Naive thymus-derived CD4-positive, alpha-beta T cell (primary cell): ENCODE data around the gene ARL11. TPM values are rescaled to one million over a fixed set of nuclear protein-coding genes. Genes with fewer than 3 reads are reported as not detected.
A peak's percentile ranks its signal among the peaks of the same experiment; 100 is the strongest.
"Not testable (repeated sequence)": the region's sequence is repeated elsewhere in the genome, so short reads cannot be mapped to it uniquely, and the experiment has no call there.

ENCODE experiments used
- ATAC-seq: fragments of 150-1000 bp; cut with Tn5 transposase; 2 replicates; pipeline ENCODE4 v1.10.0; 2021; ENCODE audit warnings: mild to moderate bottlenecking, moderate library complexity
- CTCF ChIA-PET: fragments of 350-600 bp; sonication (Branson Sonifier 250); formaldehyde crosslinking; loops from one replicate; lab custom pipeline; 2021; ENCODE audit warnings: antibody characterized with exemption; lab: Charles Lee
- POLR2A ChIA-PET: fragments of 350-600 bp; sonication (Branson Sonifier 250); formaldehyde crosslinking; loops from one replicate; lab custom pipeline; 2021; ENCODE audit warnings: antibody characterized with exemption, inconsistent platforms; lab: Charles Lee
- DNase-seq, 9 donors: peaks; one replicate each; pipeline versions ENCODE4 v3.0.0 to v3.0.0-alpha.2; 2020 to 2022; ENCODE audit warnings: mixed read lengths in 1 of 9
- H3K27ac ChIP-seq: one replicate; pipeline ENCODE4 v1.7.0; 2013; ENCODE audit warnings: mild to moderate bottlenecking, low read depth, low read length, moderate library complexity
- H3K27me3 ChIP-seq, 2 donors: one replicate each; pipeline ENCODE4 v1.7.0; 2013; ENCODE audit warnings: low read length in 2 of 2, mild to moderate bottlenecking in 2 of 2, moderate library complexity in 2 of 2; ENCODE audit not compliant: control insufficient read depth in 2 of 2, insufficient read depth in 2 of 2
- H3K36me3 ChIP-seq, 3 experiments: 1 replicate in 2 of 3; 2 replicates in 1 of 3; pipeline ENCODE4 v1.7.0; 2013; ENCODE audit warnings: low read length in 3 of 3, mild to moderate bottlenecking in 3 of 3, moderate library complexity in 1 of 3; ENCODE audit not compliant: insufficient read depth in 3 of 3, control insufficient read depth in 2 of 3
- H3K4me1 ChIP-seq, 2 donors: one replicate each; pipeline ENCODE4 v1.7.0; 2013; ENCODE audit warnings: low read length in 2 of 2, mild to moderate bottlenecking in 2 of 2, moderate library complexity in 1 of 2; ENCODE audit not compliant: control insufficient read depth in 2 of 2, insufficient read depth in 2 of 2
- H3K4me3 ChIP-seq: 2 replicates; pipeline ENCODE4 v1.7.0; 2013; ENCODE audit warnings: mild to moderate bottlenecking, low read length
- H3K9me3 ChIP-seq, 3 experiments: 1 replicate in 2 of 3; 2 replicates in 1 of 3; pipeline ENCODE4 v1.7.0; 2013; ENCODE audit warnings: low read length in 3 of 3; ENCODE audit not compliant: control insufficient read depth in 2 of 3
- H3K27ac Mint-ChIP-seq, 9 donors: one replicate each; pipeline ENCODE4 v1.8.0; 2020 to 2022; ENCODE audit warnings: mixed read lengths in 9 of 9, mild to moderate bottlenecking in 8 of 9, moderate library complexity in 5 of 9, inconsistent platforms in 2 of 9
- H3K27me3 Mint-ChIP-seq, 5 donors: one replicate each; pipeline ENCODE4 v1.8.0; 2021 to 2022; ENCODE audit warnings: mixed read lengths in 5 of 5, mild to moderate bottlenecking in 1 of 5
- H3K36me3 Mint-ChIP-seq, 5 donors: one replicate each; pipeline ENCODE4 v1.8.0; 2020 to 2022; ENCODE audit warnings: mixed read lengths in 5 of 5, mild to moderate bottlenecking in 3 of 5, inconsistent platforms in 1 of 5
- H3K4me1 Mint-ChIP-seq, 7 donors: one replicate each; pipeline ENCODE4 v1.8.0; 2020 to 2022; ENCODE audit warnings: mixed read lengths in 7 of 7, mild to moderate bottlenecking in 3 of 7, inconsistent platforms in 1 of 7
- H3K4me3 Mint-ChIP-seq, 10 donors: one replicate each; pipeline ENCODE4 v1.8.0; 2020 to 2022; ENCODE audit warnings: mild to moderate bottlenecking in 10 of 10, mixed read lengths in 10 of 10, moderate library complexity in 6 of 10, inconsistent platforms in 2 of 10
- H3K9me3 Mint-ChIP-seq, 11 donors: one replicate each; pipeline ENCODE4 v1.8.0; 2020 to 2022; ENCODE audit warnings: mixed read lengths in 11 of 11, mild to moderate bottlenecking in 4 of 11, inconsistent platforms in 1 of 11, moderate library complexity in 1 of 11
- intact Hi-C, 2 donors: fragments of 100-400 bp; cut with micrococcal nuclease; formaldehyde crosslinking; loops; one replicate each; pipeline ENCODE4 v1.15.1; 2023
- polyA plus RNA-seq, 2 donors: library from polyadenylated mRNA; unstranded; fragments of 300-500 nt; fragmentation: Illumina TruSeq; gene quantifications; one replicate each; pipeline ENCODE4 v1.2.3, GENCODE V29; 2021
- total RNA-seq, 6 experiments: library from RNA in 5 of 6; stranded (reverse) in 5 of 6; gene quantifications; 1 replicate in 5 of 6; 2 replicates in 1 of 6; pipeline ENCODE4 v1.2.3 and lab custom pipeline; 2021 to 2026

Gene ARL11
- total and polyA plus RNA-seq, 7 experiments from 2014 or later = 0.30 to 3.4 (median 0.92) TPM

- Mint-ChIP-seq H3K27me3 (peaks cover 0 to 4% (median 0%) of the 10 kb centered on the region in 5 donors), H3K9me3 (no peaks in the 10 kb centered on the region), H3K4me1 (peaks cover 0 to 2% (median 0%) of the 10 kb centered on the region in 7 donors), H3K27ac (no peak overlapping the region), H3K4me3 (no peak overlapping the region), H3K36me3 (peaks cover 0 to 3% (median 0%) of the 10 kb centered on the region in 5 donors)
- intact Hi-C loops = no loop called here
- no peak overlapping the region for H3K4me3 ChIP-seq
- no peak overlapping the region for H3K27ac ChIP-seq
- CTCF ChIA-PET = interaction anchor here (0.7 to 1.7 kb wide), 2 partner anchors 9 to 57 kb away, joined by 3 to 6 read pairs; no protein-coding TSS in a partner anchor
- POLR2A ChIA-PET = no interaction called here
- no peak for DNase-seq
- H3K27me3 ChIP-seq = no peaks in the 10 kb centered on the region
- no peaks in the 10 kb centered on the region for H3K9me3 ChIP-seq
- peak; percentile 42 for ATAC-seq
- H3K36me3 ChIP-seq = no peaks in the 10 kb centered on the region
- no peaks in the 10 kb centered on the region for H3K4me1 ChIP-seq
These were observed 31.2 kb upstream of the ARL11 start for GRCh38 chr13:49597043-49597641.

- Mint-ChIP-seq H3K4me3 (no peak overlapping the region), H3K4me1 (peaks cover 0 to 7% (median 2%) of the 10 kb centered on the region in 7 donors), H3K36me3 (peaks cover 0 to 3% (median 0%) of the 10 kb centered on the region in 5 donors), H3K27ac (no peak overlapping the region), H3K9me3 (no peaks in the 10 kb centered on the region), H3K27me3 (peaks cover 0 to 4% (median 0%) of the 10 kb centered on the region in 5 donors)
- Histone ChIP-seq H3K36me3 (no peaks in the 10 kb centered on the region), H3K27me3 (no peaks in the 10 kb centered on the region), H3K9me3 (no peaks in the 10 kb centered on the region), H3K4me1 (no peaks in the 10 kb centered on the region), H3K27ac (no peak overlapping the region), H3K4me3 (no peak overlapping the region)
- intact Hi-C loops = no loop called here
- POLR2A ChIA-PET = interaction anchor here (0.6 kb wide), 1 partner anchor 502 kb away, joined by 3 read pairs; no protein-coding TSS in a partner anchor
- DNase-seq = no peak
- ATAC-seq = no peak
- CTCF ChIA-PET = interaction anchor here (0.6 to 1.0 kb wide), 2 partner anchors 302 kb away, joined by 3 read pairs; no protein-coding TSS in a partner anchor
These were observed 26.3 kb upstream of the ARL11 start for GRCh38 chr13:49602005-49602404.

- H3K27ac Mint-ChIP-seq = peak overlapping the region in 1 of 9 donors; percentile 52
These were observed 25.7 kb upstream of the ARL11 start for GRCh38 chr13:49602615-49603014.

GRCh38 chr13:49604570-49604969 is 23.7 kb upstream of the ARL11 start:
- POLR2A ChIA-PET = interaction anchor here (0.9 to 1.4 kb wide), 3 partner anchors 111 to 304 kb away, joined by 3 read pairs; partner anchors contain the start of genes CAB39L and SETDB2
- Histone ChIP-seq H3K36me3 (no peaks in the 10 kb centered on the region), H3K27me3 (no peaks in the 10 kb centered on the region), H3K27ac (no peak overlapping the region), H3K4me3 (no peak overlapping the region), H3K4me1 (no peaks in the 10 kb centered on the region), H3K9me3 (no peaks in the 10 kb centered on the region)
- Mint-ChIP-seq H3K4me3 (no peak overlapping the region), H3K27ac (peak overlapping the region in 1 of 9 donors; percentile 21), H3K27me3 (no peaks in the 10 kb centered on the region), H3K36me3 (no peaks in the 10 kb centered on the region), H3K9me3 (no peaks in the 10 kb centered on the region), H3K4me1 (peaks cover 0 to 7% (median 4%) of the 10 kb centered on the region in 7 donors)
- ATAC-seq = no peak
- CTCF ChIA-PET = interaction anchor here (0.6 to 2.7 kb wide), 3 partner anchors 189 to 304 kb away, joined by 3 to 11 read pairs (median 4); no protein-coding TSS in a partner anchor
- intact Hi-C loops = no loop called here
- DNase-seq = no peak

More at GRCh38 chr13:49602615-49603014, 25.7 kb upstream of the ARL11 start:
- H3K27ac ChIP-seq, H3K27me3 Mint-ChIP-seq, H3K9me3 ChIP-seq, DNase-seq, H3K9me3 Mint-ChIP-seq, H3K4me1 Mint-ChIP-seq, H3K36me3 Mint-ChIP-seq, H3K4me3 Mint-ChIP-seq, H3K4me3 ChIP-seq, H3K27me3 ChIP-seq, POLR2A ChIA-PET, ATAC-seq, H3K4me1 ChIP-seq, H3K36me3 ChIP-seq, intact Hi-C loops: not testable (repeated sequence)
- CTCF ChIA-PET = interaction anchor here (0.6 to 1.0 kb wide), 2 partner anchors 14 to 302 kb away, joined by 3 to 6 read pairs; no protein-coding TSS in a partner anchor

GRCh38 chr13:49606747-49607648 is 21.3 kb upstream of the ARL11 start:
- CTCF ChIA-PET = interaction anchor here (0.6 to 2.7 kb wide), 13 partner anchors 10 to 586 kb away, joined by 3 to 11 read pairs (median 4); partner anchors contain the start of genes CDADC1 and PHF11
- Mint-ChIP-seq H3K4me3 (peak overlapping the region; percentile 62 to 92 (median 87)), H3K9me3 (peaks cover 0 to 10% (median under 1%) of the 10 kb centered on the region in 11 donors)

GRCh38 chr13:49607761-49608160 is 20.5 kb upstream of the ARL11 start:
- H3K36me3 Mint-ChIP-seq = peaks cover 0 to 3% (median 0%) of the 10 kb centered on the region in 5 donors
- CTCF ChIA-PET = interaction anchor here (0.6 to 1.1 kb wide), 4 partner anchors 28 to 359 kb away, joined by 3 read pairs; no protein-coding TSS in a partner anchor
- peaks cover 0 to 7% (median 4%) of the 10 kb centered on the region in 7 donors for H3K4me1 Mint-ChIP-seq
- no peak overlapping the region for H3K27ac ChIP-seq
- no peak overlapping the region for H3K4me3 ChIP-seq
- no peak for DNase-seq
- H3K4me3 Mint-ChIP-seq = no peak overlapping the region
- peaks cover 0 to 16% (median 4%) of the 10 kb centered on the region in 11 donors for H3K9me3 Mint-ChIP-seq
- H3K27ac Mint-ChIP-seq = no peak overlapping the region
- intact Hi-C loops = loop anchor here (1.0 to 5.0 kb wide), 12 partner anchors 22 to 1010 kb away; partner anchors contain the start of genes CAB39L (in 2 of the 2), RCBTB1 (in 2 of the 2), SETDB2 (in 2 of the 2) and PHF11 (in 1 of the 2)
- no peaks in the 10 kb centered on the region for H3K36me3 ChIP-seq
- no peaks in the 10 kb centered on the region for H3K27me3 ChIP-seq
- no peaks in the 10 kb centered on the region for H3K4me1 ChIP-seq
- H3K27me3 Mint-ChIP-seq = peaks cover 0 to 9% (median 0%) of the 10 kb centered on the region in 5 donors
- POLR2A ChIA-PET = no interaction called here
- no peaks in the 10 kb centered on the region for H3K9me3 ChIP-seq
- no peak for ATAC-seq

More at GRCh38 chr13:49606747-49607648, 21.3 kb upstream of the ARL11 start:
- no peak overlapping the region for H3K27ac ChIP-seq
- Mint-ChIP-seq H3K27ac (peak overlapping the region in 8 of 9 donors; percentile 43 to 91 (median 75)), H3K36me3 (peaks cover 0 to 3% (median 0%) of the 10 kb centered on the region in 5 donors), H3K4me1 (peaks cover 0 to 7% (median 4%) of the 10 kb centered on the region in 7 donors), H3K27me3 (peaks cover 0 to 5% (median 0%) of the 10 kb centered on the region in 5 donors)
- DNase-seq (peak; percentile 57 to 80 (median 72)), ATAC-seq (peak; percentile 98)
- H3K27me3 ChIP-seq = no peaks in the 10 kb centered on the region
- POLR2A ChIA-PET = interaction anchor here (0.6 to 0.7 kb wide), 3 partner anchors 18 to 312 kb away, joined by 3 to 4 read pairs (median 3); partner anchors contain the start of gene SETDB2
- no peaks in the 10 kb centered on the region for H3K36me3 ChIP-seq
- intact Hi-C loops = loop anchor here (1.0 to 5.0 kb wide), 12 partner anchors 22 to 1010 kb away; partner anchors contain the start of genes CAB39L (in 2 of the 2), RCBTB1 (in 2 of the 2), SETDB2 (in 2 of the 2) and PHF11 (in 1 of the 2)
- H3K4me1 ChIP-seq = no peaks in the 10 kb centered on the region
- H3K4me3 ChIP-seq = peak overlapping the region; percentile 49
- no peaks in the 10 kb centered on the region for H3K9me3 ChIP-seq
